Fibroblast of lung (primary cell): ENCODE data around the gene NUP98.

ENCODE experiments used
- CTCF ChIP-seq, 2 donors: IDR thresholded peaks in 1 of 2; conservative IDR thresholded peaks in 1 of 2; 1 replicate in 1 of 2; 2 replicates in 1 of 2; pipeline ENCODE4 v1.5.1; 2011 to 2012; ENCODE audit warnings: low read length in 2 of 2, control low read depth in 1 of 2, inconsistent platforms in 1 of 2, low read depth in 1 of 2, mild to moderate bottlenecking in 1 of 2
- EZH2 ChIP-seq: IDR thresholded peaks from 2 replicates; pipeline ENCODE4 v1.5.1; 2012; ENCODE audit warnings: low read length, control low read depth, mild to moderate bottlenecking; ENCODE audit errors: missing control alignments

- TF ChIP-seq EZH2: no peak
- TF ChIP-seq CTCF (conservative IDR thresholded peaks at IDR 0.05 in 1 of 2, IDR thresholded peaks at IDR 0.05 in 1 of 2; ENCODE audit: low read depth in 1 of 2, low read length in 2 of 2): no peak
These were observed 125.8 kb downstream of the NUP98 start, which contains the start of gene CHRNA10 for GRCh38 chr11:3671334-3672254.
